IMR-90 (cell line): ENCODE results near the gene RRAGD.

ENCODE experiments used
- BHLHE40 ChIP-seq: fragments of 150-350 bp; IDR thresholded peaks from 2 replicates; pipeline ENCODE4 v1.6.1; 2016; ENCODE audit warnings: mild to moderate bottlenecking, low read depth, low read length
- CEBPB ChIP-seq: IDR thresholded peaks from 2 replicates; pipeline ENCODE4 v1.6.1; 2012; ENCODE audit warnings: low read depth, low read length, improper control_type of control experiment
- CTCF ChIP-seq: conservative IDR thresholded peaks from 2 replicates; pipeline ENCODE4 v1.5.1; 2012; ENCODE audit warnings: mild to moderate bottlenecking, low read depth, low read length, improper control_type of control experiment
- ELK1 ChIP-seq: fragments of 150-350 bp; IDR thresholded peaks from 2 replicates; pipeline ENCODE4 v1.6.1; 2016; ENCODE audit warnings: low read depth, mild to moderate bottlenecking, low read length, moderate library complexity, borderline replicate concordance
- FOS ChIP-seq: fragments of 150-350 bp; IDR thresholded peaks from 2 replicates; pipeline ENCODE4 v1.6.1; 2016; ENCODE audit warnings: low read depth, low read length
- MAFK ChIP-seq: IDR thresholded peaks from 2 replicates; pipeline ENCODE4 v1.6.1; 2012; ENCODE audit warnings: low read depth, low read length, improper control_type of control experiment
- MAZ ChIP-seq: IDR thresholded peaks from 2 replicates; pipeline ENCODE4 v1.6.1; 2012; ENCODE audit warnings: low read depth, mild to moderate bottlenecking, low read length, improper control_type of control experiment, moderate library complexity, borderline replicate concordance
- NFE2L2 ChIP-seq: fragments of 150-350 bp; IDR thresholded peaks from 2 replicates; pipeline ENCODE4 v1.6.1; 2016; ENCODE audit warnings: low read depth, mild to moderate bottlenecking, low read length
- POLR2A ChIP-seq: IDR thresholded peaks from 2 replicates; pipeline ENCODE4 v1.6.1; 2012; ENCODE audit warnings: mild to moderate bottlenecking, low read depth, low read length
- RAD21 ChIP-seq: IDR thresholded peaks from 2 replicates; pipeline ENCODE4 v1.6.1; 2012; ENCODE audit warnings: low read length, improper control_type of control experiment
- RCOR1 ChIP-seq: IDR thresholded peaks from 2 replicates; pipeline ENCODE4 v1.6.1; 2012; ENCODE audit warnings: mild to moderate bottlenecking, low read length, improper control_type of control experiment; ENCODE audit not compliant: insufficient replicate concordance
- RFX5 ChIP-seq: IDR thresholded peaks from 2 replicates; pipeline ENCODE4 v1.8.0; 2012; ENCODE audit warnings: low read depth, mild to moderate bottlenecking, low read length, moderate library complexity
- SMC3 ChIP-seq: fragments of 150-350 bp; IDR thresholded peaks from 2 replicates; pipeline ENCODE4 v1.6.1; 2016; ENCODE audit warnings: low read depth, mild to moderate bottlenecking, antibody characterized with exemption, low read length, moderate library complexity
- USF2 ChIP-seq: fragments of 150-350 bp; IDR thresholded peaks from 2 replicates; pipeline ENCODE4 v1.6.1; 2017; ENCODE audit warnings: mild to moderate bottlenecking, antibody characterized with exemption, low read length, low read depth

- TF ChIP-seq CTCF = no peak
- no peak for TF ChIP-seq POLR2A
- TF ChIP-seq SMC3 = no peak
- no peak for TF ChIP-seq RCOR1
- TF ChIP-seq USF2 = no peak
- no peak for TF ChIP-seq NFE2L2
- TF ChIP-seq FOS = no peak
- TF ChIP-seq RAD21 = no peak
- TF ChIP-seq MAZ = no peak
- TF ChIP-seq RFX5 = no peak
- TF ChIP-seq CEBPB = no peak
- no peak for TF ChIP-seq MAFK
- no peak for TF ChIP-seq ELK1
- TF ChIP-seq BHLHE40 = no peak
These were observed 2.1 kb upstream of the RRAGD start for GRCh38 chr6:89414215-89414614.
